IPS-11a (cell line): ENCODE data around the gene PDZD8.

ENCODE experiments used
- H3K4me3 ChIP-seq: one replicate; pipeline ENCODE4 v1.5.1; 2013; ENCODE audit warnings: low read depth, low read length, control low read depth

Gene PDZD8, protein sequence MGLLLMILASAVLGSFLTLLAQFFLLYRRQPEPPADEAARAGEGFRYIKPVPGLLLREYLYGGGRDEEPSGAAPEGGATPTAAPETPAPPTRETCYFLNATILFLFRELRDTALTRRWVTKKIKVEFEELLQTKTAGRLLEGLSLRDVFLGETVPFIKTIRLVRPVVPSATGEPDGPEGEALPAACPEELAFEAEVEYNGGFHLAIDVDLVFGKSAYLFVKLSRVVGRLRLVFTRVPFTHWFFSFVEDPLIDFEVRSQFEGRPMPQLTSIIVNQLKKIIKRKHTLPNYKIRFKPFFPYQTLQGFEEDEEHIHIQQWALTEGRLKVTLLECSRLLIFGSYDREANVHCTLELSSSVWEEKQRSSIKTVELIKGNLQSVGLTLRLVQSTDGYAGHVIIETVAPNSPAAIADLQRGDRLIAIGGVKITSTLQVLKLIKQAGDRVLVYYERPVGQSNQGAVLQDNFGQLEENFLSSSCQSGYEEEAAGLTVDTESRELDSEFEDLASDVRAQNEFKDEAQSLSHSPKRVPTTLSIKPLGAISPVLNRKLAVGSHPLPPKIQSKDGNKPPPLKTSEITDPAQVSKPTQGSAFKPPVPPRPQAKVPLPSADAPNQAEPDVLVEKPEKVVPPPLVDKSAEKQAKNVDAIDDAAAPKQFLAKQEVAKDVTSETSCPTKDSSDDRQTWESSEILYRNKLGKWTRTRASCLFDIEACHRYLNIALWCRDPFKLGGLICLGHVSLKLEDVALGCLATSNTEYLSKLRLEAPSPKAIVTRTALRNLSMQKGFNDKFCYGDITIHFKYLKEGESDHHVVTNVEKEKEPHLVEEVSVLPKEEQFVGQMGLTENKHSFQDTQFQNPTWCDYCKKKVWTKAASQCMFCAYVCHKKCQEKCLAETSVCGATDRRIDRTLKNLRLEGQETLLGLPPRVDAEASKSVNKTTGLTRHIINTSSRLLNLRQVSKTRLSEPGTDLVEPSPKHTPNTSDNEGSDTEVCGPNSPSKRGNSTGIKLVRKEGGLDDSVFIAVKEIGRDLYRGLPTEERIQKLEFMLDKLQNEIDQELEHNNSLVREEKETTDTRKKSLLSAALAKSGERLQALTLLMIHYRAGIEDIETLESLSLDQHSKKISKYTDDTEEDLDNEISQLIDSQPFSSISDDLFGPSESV

DNA sequence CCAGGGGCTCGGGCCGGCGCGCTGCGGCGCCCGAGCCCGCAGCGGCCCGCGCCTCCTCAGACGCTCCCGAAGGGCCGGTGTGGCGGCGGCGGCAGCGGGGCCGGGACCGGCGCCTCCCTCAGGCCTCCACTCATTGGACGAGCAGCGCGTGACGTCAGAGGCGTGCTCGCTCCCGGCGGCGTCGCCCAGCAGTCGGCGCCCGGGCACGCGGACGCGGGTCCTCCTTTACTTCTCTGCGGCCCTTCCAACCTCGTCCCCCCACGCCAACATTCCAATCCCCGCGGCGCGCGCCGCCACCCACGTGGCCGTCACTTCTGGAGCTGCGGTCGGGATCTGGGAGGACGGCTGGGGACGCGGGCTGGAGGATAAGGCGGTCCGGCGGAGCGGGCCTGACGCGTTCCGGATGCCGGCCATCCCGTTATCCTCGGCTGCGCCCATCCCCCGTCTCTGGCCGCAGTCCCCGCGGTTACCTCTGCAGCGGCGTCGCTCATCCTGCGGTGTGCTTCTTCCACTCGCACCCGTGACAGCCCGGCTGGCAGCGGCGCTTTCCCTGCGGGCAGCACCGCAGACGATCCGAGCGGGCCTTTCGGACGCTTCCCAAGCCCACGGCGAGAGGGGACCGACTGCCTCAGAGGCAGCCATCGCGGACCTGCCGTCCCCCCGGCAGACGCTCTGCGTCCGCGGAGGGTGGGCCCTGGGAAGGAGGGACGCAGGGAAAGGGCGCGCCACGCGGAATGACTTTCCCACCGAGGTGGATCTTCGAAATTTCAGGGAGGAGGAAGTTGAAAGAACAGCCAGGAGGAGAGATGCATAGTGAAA lies at the start of gene PDZD8:
Gene PDZD8 (minus strand): TSS at position 81 of the 819 bp plus-strand sequence. CDS start 213 bp downstream, outside the sequence.
- H3K4me3 ChIP-seq, result peak within 1 kb of the TSS; percentile 78

DNA sequence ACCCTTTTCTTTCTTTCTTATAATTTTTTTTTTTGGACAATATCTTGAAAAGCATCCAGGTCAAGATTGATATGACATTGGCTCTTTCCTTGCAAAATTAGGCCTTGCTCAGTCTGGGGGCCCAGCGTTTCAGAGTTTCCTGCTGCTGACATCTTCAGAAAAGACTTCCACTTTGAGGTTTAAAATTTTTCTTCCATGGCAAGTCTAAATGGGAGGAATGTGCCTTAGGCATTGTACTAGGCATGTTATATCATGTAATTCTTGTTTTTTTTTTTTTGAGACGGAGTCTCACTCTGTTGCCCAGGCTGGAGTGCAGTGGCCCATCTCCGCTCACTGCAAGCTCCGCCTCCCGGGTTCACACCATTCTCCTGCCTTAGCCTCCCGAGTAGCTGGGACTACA lies 48.9 kb upstream of the PDZD8 start:
- H3K4me3 ChIP-seq, result no peak overlapping the region

DNA sequence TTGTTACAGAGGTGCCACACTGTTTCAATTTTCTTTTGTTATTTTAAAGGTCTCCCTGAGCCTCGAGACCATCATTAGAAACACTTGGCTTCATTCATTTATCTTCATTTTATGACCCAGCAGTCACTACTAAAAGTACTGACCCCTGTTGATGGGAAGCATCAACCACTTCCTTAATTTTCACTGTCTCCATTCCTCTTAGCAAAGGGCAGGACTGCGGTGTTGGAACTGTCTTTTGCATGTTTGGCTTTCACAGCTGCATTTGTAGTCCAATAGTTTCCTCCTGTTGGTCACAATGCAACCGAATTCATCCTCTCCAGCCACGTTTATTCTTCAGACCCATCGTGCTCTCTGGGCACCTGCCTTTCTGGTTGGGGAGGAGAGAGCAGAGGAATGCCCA lies 46.7 kb upstream of the PDZD8 start:
- H3K4me3 ChIP-seq, result no peak overlapping the region

DNA sequence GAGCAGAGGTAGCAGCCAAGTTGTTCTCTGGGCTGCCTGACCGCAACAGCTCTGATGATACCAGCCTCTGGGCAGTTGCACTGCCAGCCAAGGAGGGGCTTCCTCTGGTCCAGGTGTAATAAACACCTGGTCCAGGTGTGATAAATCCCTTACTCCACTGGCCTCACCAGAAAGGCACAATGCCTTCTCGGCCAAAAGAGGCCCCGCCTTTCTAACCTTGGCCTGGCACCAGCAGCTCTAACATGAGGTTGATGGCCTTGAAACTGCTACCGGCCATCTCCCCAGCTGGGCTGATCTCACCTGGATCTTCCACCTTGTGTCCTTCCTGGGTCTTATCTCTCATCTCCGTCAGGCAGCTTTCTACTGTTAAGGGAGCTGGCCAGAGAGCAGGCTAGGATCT lies 45.5 kb upstream of the PDZD8 start:
- H3K4me3 ChIP-seq, result no peak overlapping the region

DNA sequence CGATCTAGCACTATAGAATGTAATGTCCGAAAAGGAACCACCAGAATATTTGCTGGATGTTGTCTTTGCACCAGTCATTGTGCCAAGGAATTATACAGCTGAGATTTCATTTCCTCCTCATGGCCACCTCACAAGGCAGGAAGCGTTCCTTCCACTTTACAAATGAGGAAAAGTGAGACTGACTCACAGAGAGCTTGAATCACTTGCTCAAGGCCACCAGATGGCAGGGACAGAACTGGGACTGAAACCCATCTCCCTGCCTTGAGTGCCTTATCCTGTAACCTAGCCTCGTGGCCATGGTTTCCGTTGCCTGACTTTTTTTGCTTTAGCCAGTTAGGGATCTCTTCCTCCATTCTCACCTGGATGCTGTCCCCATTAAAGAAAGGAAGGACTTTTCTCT lies 44.7 kb upstream of the PDZD8 start:
- H3K4me3 ChIP-seq, result no peak overlapping the region

DNA sequence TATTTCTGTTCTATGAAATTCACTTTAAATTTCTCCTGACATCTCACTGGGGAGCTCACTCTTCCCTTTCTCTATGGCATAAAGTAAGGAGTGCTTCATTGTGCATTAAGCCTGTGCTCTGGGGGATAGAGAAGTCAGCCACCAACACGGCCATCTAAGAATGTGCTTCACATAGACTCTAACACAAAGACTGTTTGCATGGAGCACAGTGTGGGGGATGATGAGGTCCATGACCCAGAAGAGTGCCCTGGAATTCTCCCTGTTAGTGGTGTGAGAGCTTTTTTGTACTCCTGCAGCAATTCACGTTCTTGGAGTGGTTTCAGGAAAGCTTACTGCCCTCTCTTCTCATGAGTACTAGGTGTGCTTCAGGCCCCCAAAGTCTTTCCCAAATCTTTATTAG lies 43.9 kb upstream of the PDZD8 start:
- H3K4me3 ChIP-seq, result no peak overlapping the region

DNA sequence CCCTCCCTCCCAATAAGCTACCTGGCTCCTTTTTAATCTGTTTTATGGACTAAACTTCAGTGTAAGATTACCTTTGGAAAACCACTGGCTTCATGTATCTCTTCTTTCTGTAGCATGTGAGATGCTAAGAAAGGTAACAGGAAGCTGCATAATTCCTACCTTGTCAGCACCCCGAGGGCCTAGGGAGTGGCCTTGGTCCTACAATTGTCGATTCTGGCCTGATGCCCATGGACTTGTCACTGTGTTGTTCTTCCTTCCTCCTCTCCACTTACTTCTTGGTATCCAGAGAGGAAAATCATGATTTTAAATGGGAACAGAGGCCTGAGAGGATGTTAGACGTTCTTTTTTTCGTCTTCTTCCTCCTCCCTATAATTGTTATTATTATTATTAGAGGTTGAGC lies 42.9 kb upstream of the PDZD8 start:
- H3K4me3 ChIP-seq, result no peak overlapping the region

DNA sequence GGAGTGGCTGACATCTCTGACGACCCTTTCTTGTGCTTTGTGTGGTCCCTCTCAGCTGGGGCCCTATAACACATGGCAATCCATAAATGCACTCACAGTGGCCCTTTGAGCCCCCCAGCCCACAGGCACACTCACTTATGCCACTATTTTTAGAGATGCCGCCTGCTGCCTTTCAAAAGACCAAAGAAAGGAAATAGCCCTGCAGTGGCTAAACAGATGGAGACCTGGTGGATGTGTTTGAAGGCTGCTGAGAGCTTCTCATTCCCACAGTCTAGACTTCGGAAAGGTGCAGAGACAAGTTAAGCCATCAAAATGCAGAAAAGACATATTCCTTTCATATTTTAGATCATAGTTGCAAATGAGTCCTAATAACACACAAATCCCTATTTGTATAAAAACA lies 42.0 kb upstream of the PDZD8 start:
- no peak overlapping the region for H3K4me3 ChIP-seq

DNA sequence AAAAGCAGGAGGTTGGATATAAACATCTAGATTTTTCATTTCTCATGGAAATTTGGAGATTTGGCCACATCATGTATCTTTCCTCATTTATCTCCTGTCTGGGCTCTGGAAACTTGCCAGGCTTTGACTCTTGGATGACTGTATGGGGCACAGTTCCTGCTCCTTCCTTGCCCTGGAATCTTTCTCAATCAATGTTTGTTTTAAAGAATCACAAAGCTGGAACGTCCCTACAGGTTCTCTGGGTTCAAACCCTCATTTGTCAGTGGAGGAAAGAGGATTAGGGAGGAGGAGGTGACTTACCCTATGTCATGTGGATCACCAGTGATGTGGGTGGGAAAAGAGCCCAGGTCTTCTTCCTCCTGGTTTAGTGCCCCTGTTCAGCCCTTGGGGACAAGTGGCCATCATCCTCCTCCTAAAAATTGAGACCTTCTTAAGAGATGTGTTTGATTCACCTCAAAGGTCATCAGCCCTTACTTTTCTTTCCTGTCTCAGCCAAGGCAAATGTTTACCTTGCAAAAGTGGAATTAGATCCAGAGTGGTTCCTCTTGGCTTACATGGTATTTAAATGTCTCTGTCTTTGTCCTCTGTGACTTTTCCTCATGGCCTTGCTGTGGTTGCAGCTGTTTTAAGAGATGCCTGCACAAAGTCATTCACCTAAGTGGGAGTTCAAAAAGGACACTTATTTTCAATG lies 38.8 kb upstream of the PDZD8 start:
- H3K4me3 ChIP-seq, result no peak overlapping the region

DNA sequence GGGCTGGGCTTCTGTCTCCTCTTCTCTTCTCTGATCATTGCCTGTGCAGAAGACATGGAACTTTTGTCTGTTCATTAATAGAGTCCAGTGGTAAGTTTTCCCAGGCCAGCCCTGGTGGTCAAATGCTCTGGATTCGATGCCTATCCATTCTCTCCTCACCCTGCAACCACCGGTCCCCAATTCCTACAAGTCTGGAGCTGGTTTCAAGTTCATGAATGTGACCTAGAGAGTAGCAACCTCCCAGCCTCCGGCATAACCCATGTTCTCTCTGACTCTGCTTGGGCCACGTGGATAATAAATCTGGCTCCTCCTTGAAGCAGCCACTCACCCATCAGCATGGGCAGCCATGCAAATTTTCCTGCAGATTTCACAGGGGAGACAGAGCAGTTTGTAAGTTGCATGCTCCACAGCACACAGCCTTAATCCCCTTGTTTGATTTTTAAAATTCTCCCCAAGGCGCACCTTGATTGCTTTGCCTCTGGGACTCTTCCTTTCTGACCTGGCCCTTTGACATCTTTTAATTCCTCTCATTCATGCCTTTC lies 37.3 kb upstream of the PDZD8 start:
- H3K4me3 ChIP-seq, result no peak overlapping the region

DNA sequence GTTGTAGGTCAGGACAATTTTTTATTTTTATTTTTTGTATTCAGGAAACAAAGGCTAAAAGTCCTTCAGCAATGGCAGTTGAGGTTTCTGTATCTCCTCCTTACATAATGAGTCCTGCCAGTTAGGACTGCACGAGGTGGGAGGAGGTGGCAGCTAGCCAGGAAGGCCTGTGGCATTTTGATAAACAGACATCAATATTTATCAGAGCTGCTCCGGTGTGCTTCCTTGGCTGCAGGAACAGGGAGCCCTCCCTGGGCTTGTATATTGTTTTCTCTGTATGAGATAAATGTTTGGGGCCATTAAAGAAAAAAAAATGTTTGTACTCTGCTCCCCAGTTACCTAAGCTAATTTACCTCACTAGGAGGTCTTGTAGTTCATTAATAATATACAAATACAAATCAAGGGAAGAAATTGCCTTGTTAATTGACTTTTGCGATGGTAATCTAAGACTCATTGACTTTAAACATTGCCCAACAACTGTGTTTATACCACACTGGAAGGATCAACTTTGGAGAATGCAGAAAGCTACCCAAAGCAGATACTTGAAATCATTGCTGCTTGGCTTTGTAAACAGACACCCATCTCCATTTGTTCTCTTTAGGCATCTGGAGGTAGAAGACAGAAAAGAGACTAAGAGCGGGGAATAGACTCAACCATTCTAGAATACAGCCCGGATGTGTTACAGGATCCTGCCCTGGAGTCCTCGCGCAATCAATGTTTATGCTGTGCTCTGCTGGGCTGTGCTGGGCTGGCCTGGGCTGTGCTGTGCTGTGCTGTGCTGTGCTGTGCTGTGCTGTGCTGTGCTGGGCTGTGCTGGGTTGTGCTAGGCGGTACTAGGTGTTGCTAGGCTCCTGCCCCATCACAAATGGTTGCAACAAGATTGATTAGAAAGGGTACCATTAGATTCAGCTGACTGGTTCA lies 36.5 kb upstream of the PDZD8 start:
- no peak overlapping the region for H3K4me3 ChIP-seq

DNA sequence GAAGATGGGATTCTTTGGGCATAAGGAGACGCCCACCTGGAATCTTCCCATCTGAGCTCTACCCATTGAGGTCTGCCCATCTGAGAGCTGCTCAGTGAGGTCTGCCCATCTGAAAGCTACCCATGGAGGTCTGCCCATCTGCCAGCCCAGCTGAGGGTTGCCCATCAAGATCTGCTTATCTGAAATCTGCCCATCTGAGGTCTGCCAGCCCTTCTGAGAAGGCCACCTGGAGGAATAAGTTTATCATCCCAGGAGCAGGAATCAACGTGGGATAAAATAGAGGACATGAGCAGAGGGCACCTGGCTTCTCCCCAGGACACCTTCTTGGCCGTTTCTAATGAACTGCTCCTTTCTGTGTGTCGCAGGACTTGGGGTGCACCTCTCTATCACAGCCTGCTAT lies 35.3 kb upstream of the PDZD8 start:
- no peak overlapping the region for H3K4me3 ChIP-seq

DNA sequence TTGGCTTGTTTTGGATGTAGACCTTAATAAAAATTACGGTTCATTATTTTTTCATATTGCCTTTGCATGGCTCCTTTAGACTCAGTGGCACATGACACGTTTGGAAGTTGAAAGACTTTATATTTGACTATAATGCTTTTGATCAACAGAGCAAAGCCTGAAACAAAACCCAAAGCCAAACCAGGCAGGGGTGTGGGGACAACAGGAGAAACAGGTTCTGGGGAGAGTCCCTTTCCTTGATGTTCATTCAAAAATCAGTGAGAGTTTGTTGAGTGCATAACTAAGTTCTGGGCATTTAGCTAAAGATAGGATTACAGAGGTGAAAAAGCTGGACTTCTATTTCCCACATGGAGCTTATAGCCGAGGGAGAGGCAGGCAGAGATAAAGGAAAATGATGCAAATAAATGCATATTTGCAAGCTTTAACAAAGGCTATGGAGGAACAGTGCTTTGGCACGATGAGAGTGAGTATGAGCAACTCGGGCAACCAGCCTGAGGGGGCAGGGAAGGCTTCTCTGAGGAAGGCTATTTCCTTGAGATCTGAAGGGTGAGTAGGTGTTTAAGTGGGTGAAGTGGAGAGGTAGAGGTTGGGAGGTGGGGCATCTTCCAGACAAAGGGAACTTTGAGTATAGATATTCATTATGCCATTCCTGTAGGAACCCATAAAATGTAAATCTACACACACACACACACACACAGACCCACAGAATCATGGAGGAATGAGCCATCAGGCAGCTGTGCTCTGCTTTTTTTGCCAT lies 34.5 kb upstream of the PDZD8 start:
- H3K4me3 ChIP-seq, result no peak overlapping the region

DNA sequence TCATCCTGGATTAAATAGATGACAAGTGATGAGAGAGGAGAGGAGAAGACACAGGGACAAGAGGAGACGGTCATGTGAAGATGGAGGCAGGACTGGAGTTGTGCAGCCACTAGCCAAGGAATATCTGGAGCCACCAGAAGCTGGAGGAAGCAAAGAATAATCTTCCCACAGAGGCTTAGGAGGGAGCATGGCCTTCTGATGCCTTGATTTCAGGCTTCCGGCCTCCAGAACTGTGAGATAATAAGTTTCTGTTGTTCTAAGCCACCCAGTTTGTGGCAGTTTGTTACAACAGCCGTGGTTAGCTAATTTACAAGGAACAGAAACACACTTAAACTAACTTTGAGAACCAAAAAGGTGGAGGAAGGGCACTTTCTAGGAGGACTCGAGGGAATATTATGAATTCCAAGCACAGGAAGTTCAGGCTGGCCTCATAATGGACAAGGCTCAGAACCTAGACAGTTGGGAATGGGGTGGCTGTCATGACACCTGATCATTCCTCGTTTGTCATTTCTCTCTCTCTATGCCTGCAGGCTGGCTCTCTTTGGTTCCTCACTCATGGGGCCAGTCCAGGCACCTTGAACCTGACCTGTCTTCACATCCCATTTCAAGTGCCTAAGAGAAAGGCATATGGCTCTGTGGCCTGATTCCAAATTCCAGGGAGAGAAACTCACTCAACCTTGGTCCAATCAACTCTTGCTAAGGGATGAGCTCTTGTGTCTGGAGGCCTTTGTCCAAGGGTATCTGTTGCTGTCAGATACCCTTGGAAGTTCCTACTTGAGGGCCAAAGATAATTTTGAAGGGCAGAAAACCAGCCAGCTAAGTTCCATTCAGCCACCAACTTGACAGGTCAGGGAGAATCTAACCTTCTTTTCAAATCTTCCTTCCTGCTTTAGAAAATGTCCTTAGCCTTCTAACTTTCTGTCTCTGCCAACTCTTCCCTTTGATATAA lies 33.5 kb upstream of the PDZD8 start:
- no peak overlapping the region for H3K4me3 ChIP-seq

DNA sequence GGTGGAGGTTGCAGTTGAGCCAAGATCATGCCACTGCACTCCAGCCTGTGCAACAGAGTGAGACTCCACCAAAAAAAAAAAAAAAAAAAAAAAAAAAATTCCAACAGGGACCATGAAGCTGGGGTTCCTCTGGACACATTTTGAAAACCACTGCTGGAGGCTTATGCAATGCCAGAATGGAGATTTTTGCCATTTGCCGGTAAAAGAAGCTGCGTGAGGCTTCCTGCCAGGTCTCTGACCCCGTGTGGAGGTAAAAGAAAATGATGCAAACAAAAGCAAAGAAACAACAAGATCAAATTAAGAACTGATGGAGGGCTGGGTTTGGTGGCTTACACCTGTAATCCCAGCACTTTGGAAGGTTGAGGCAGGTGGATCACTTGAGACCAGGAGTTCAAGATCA lies 30.5 kb upstream of the PDZD8 start:
- no peak overlapping the region for H3K4me3 ChIP-seq

DNA sequence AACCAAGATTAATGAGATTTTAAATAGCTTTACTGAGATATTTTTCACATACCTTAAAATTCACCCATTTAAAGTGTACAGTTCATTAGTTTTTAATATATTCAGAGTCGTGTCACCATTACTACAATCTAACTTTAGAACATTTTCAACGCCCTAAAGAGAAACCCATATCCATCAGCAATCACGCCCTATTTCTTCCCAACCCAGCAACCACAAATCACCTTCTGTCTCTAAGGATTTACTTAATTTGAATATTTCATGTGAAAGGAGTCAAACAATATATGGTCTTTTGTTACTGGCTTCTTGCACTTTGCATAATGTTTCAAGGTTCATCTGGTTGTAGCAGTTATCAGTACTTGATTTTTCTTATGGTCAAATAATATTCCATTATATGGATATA lies 25.1 kb upstream of the PDZD8 start:
- H3K4me3 ChIP-seq, result no peak overlapping the region
